HL-60 (cell line): ENCODE data around the gene DDX25.

ENCODE experiments used
- GABPA ChIP-seq: IDR thresholded peaks from 2 replicates; pipeline ENCODE4 v1.6.1; 2012; ENCODE audit warnings: low read depth
- POLR2AphosphoS5 ChIP-seq: IDR thresholded peaks from 2 replicates; pipeline ENCODE4 v1.6.1; 2012; ENCODE audit warnings: low read depth
- TF ChIP-seq, protein P1 (sequence below): IDR thresholded peaks from one replicate; pipeline ENCODE4 v1.5.1; 2011; ENCODE audit warnings: low read length, control low read depth, inconsistent platforms; ENCODE audit not compliant: insufficient read depth
- TF ChIP-seq, protein P2 (sequence below): IDR thresholded peaks from 2 replicates; pipeline ENCODE4 v1.6.1; 2012; ENCODE audit warnings: low read depth; ENCODE audit not compliant: insufficient replicate concordance

DNA sequence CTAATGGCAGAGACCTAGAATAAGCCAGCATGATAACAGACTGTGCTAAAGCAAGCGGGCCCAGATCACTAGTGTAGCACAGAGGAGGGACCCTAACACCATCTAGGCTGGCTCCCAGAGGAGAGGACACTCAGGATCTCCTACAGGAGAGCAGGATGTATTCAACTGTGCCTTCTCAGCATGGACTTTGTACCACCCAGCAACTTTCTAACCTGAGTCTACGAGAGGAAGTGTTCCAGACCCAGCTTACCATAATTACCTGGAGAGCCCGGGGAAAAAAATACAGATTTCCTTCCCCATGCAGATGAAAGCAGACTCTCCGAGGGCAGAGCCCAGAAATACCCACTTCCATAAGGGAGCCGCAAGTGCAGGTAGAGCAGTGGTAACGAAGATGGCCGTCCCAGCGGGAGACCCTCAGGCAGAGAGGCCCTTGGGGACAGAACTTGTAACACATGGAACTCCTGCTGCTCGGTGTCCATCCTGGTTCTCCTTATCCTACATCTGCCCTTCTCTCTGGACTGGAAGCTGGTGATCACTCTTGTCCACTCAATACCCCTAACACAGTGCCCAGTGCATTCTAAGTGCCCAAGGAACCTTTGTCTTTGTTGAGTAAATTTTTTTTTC is 20.2 kb downstream of the DDX25 start:
- TF ChIP-seq, protein P1, sequence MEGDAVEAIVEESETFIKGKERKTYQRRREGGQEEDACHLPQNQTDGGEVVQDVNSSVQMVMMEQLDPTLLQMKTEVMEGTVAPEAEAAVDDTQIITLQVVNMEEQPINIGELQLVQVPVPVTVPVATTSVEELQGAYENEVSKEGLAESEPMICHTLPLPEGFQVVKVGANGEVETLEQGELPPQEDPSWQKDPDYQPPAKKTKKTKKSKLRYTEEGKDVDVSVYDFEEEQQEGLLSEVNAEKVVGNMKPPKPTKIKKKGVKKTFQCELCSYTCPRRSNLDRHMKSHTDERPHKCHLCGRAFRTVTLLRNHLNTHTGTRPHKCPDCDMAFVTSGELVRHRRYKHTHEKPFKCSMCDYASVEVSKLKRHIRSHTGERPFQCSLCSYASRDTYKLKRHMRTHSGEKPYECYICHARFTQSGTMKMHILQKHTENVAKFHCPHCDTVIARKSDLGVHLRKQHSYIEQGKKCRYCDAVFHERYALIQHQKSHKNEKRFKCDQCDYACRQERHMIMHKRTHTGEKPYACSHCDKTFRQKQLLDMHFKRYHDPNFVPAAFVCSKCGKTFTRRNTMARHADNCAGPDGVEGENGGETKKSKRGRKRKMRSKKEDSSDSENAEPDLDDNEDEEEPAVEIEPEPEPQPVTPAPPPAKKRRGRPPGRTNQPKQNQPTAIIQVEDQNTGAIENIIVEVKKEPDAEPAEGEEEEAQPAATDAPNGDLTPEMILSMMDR = no peak
- no peak for TF ChIP-seq GABPA
- no peak for TF ChIP-seq POLR2AphosphoS5
- TF ChIP-seq, protein P2, sequence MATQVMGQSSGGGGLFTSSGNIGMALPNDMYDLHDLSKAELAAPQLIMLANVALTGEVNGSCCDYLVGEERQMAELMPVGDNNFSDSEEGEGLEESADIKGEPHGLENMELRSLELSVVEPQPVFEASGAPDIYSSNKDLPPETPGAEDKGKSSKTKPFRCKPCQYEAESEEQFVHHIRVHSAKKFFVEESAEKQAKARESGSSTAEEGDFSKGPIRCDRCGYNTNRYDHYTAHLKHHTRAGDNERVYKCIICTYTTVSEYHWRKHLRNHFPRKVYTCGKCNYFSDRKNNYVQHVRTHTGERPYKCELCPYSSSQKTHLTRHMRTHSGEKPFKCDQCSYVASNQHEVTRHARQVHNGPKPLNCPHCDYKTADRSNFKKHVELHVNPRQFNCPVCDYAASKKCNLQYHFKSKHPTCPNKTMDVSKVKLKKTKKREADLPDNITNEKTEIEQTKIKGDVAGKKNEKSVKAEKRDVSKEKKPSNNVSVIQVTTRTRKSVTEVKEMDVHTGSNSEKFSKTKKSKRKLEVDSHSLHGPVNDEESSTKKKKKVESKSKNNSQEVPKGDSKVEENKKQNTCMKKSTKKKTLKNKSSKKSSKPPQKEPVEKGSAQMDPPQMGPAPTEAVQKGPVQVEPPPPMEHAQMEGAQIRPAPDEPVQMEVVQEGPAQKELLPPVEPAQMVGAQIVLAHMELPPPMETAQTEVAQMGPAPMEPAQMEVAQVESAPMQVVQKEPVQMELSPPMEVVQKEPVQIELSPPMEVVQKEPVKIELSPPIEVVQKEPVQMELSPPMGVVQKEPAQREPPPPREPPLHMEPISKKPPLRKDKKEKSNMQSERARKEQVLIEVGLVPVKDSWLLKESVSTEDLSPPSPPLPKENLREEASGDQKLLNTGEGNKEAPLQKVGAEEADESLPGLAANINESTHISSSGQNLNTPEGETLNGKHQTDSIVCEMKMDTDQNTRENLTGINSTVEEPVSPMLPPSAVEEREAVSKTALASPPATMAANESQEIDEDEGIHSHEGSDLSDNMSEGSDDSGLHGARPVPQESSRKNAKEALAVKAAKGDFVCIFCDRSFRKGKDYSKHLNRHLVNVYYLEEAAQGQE = no peak
